ENCODE measurements around the gene RAB15. TPM values are rescaled to one million over a fixed set of nuclear protein-coding genes. Genes with fewer than 3 reads are reported as not detected.

RAB15 gene
- polyA plus RNA-seq (2013, experiment 1 of 2; ENCODE audit: insufficient read length), result 13.9 TPM
- 12.9 TPM for polyA plus RNA-seq (2013, experiment 2 of 2; ENCODE audit: insufficient read length)

DNA sequence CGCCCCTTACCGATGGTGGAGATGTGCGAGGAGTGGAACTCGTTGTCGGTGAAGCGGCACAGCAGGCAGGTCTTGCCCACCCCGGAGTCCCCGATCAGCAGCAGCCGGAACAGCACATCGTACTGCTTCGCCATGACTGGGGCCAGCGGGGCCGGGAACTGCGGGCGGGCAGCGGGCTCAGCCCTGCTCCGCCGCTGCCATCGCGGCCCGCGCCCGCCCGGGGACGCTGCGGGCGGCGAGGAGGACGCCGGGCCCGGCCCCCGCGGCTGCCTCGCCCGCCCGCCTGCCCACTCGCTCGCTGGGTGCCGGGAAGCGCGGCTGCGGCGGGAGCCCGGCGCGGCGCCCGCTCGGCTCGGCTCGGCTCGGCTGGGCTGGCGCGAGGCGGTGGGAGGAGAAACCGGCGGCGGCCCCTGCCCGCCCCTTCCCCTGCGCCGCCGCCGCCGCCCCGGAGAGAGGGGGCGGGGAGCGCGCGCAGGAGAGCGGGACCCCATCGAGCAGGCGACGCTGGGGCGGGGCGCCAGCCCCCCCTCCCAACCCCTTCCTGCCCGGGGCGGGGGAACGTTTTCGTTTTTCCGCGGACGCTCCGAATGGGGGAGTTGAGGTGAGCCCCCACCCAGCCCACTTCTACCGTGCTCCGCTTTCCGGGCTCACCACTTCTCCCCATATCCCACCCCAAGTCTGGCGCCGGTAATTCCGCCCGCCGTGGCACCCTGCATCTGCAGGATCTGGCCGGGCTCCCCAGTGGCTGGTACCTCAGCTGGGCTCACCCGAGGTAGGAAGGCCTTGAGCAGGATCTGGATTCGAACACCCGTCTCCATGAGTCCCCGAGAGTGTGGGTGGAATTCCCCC is at the start of gene RAB15:
TSS of gene RAB15 (minus strand) at position 394 of the 849 bp plus-strand sequence. CDS start at position 134, 260 bp downstream.
- DNase-seq, result peak; percentile 34

DNA sequence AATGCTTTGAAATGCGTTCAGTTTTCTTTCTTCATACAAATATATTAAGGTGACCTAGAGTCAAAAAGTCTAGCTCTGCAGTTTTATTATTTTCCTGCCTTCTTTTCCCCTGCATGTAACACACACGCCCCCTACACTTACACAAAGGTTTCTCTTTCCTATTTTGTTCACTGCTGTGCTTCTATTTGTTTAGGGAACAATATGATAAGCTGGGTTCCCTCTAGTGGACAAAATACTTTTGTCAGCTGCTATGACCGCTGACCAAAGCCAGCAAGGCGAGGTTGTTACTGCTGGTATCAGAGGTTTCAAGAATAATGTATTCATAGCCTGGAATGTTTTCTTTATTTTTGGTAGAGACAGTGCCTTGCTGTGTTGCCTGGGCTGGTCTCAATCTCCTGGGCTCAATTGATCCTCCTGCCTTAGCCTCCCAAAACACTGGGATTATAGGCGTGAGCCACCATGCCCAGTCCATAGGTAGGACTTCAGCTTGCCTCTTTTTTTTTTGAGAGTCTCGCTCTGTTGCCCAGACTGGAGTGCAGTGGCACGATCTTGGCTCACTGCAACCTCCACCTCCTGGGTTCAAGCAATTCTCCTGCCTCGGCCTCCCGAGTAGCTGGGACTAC is 47.9 kb upstream of the RAB15 start:
- peak; percentile 73 for DNase-seq

DNA sequence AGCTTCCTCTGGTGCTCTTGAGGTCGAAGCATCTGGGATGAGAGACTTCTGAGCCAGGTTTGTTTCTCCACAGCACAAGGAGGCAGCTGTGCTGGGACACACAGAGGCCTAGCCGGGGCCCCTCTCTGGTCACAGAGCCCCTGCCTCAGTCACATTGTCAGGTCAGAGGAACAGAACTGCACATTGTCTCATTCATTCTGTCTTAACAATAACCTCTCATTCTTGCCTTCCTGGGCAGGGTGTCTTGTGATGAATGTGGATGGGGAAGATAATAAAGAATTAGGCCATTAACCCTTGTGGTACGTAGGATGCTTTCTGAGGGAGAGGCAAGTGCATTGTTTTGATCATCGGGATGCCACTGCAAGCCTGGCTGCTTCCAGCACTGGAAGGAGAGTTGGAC is 44.3 kb upstream of the RAB15 start:
- DNase-seq, result no peak

DNA sequence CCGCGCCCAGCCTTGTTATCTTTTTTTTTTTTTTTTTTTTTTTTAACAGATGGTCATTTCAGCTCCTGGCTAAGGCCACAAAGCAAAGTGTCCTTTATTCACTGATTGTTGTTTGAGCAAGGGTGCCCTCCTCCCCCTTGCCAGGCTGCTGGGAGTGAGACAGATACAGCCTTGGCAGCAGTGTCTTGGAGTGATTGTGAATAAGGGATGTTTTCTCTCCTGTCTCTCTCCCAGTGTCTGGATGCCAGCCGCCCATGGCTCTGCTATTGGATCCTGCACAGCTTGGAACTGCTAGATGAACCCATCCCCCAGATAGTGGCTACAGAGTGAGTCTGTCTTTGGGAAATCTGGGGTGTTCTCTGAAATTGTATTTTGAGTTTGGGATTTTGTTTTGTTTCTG is 43.3 kb upstream of the RAB15 start:
- no peak for DNase-seq

DNA sequence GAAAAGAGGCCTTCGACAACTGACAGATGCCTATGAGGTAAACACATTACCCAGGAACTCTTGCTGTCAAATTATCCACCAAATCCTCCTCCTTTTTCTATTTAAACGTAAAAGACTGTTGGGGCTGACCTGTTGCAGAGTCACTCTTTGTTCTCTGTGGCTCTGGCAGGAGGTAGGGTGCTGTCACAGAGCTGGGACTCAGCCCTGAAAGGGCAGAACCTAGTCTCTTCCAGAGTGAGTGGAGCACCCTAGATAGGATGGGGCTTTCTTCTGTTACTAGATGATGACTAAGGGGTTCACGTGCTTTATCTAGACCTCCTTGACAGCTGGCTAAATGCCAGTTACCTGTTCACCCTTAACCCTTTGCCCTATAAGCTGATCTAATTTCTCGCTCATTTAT is 40.2 kb upstream of the RAB15 start:
- no peak for DNase-seq

DNA sequence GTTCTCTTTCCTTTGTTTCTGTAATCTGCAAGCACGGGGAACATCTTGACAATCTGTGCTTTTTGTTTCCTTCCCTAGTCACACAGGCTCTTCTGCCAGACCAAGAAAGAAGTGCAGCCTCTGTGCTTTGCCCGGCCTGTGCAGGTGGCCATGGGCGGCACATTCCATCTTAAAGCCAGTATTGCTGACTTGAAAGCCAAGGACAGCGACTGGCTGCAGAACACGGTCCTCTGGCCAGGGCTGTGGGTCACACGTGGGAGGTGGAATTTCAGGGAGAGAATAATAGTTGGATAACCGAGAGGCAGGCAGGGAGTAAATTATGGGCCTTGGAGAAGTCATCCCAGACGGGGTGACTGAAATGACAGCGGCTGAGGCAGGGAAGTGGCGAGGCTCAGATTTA is 39.4 kb upstream of the RAB15 start:
- no peak for DNase-seq

DNA sequence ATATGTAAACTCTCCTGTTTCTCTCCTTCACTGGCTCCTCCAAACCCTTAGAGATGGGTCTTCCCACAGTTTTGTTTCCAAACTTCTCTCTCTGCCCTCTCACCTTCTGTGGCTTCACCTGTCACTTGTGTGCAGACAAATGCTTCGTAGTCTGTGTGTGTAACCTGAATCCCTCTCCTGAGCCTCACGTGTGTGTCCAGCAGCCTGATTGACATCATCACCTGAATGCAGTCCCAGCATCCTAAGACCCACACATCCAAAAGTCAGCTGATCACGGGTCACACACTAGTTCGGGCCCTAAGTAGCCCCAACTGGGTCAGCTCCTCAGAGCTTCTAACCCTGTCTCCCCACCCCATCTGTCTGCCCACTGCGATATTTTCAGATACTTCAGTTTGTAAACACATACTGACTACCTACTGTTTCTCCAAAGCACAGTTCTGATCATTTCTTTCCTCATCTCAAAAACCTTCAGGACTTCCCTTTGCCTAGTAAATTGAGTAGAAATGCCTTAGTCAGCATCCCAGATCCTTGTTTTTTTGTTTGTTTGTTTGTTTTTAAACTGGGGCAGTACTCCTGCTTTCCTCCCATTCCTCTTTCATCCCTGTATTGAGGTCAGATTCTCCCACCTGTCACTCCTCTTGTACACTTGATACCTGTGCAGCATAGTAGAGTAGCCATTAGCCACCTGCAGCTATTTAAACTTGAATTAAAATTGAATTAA is 38.2 kb upstream of the RAB15 start:
- no peak for DNase-seq

DNA sequence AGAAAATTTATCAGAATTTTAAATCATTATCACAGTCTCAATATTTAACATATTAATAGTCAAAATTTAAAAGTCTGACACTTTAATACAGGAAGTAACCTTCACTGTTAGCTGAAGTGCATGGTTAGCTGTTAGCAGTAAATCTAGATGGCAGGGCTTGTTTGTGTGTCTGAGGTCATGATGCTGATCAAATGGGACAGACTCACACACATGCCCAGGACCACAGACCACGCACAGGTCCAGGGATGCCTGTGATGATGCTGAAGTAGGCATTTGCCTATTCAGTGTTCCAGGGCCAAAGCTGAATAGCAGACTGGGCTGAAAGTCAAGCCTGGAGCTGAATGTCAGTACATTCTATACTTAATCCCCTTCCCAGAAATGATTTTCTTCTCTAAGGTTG is 35.1 kb upstream of the RAB15 start:
- DNase-seq, result no peak

DNA sequence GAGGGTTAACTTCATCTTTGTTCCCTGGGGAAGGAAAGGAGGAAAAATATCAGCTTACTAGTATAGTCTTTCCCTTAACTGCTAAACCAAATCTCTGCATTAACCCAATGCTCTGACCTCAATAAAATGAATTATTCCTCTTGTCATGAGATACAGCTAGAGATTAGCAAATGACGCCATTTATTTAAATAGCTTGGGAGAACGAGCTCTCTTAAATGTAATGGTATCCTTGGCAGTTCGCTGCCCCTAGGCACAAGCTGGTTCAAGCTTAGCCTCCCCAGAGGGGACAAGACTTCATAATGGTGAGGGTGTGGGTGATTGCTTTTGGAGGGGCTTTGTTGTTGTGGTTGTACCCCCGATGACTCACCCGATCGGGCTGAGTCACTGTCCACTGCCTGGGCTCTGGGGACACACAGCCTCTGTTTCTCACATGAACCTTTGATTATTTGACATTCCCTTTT is 34.2 kb upstream of the RAB15 start:
- DNase-seq, result no peak

DNA sequence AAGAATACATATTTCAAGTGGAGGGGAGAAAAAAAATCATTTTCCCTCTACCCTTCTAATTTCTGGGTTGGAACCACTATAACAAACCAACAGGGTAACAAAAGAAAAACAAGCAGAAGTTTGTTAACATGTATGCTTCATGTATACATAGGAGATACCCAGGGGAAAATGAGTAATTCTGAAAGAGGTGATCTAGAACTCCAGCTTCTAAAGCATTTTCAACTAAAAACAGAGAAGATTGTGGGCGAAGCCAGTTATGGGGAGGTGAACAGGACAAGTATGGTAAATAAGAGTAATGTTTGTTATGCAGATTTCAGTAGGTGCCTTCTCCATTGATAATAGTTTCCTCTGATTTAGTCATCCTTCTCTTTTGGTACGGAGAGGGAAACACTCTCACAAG is 31.3 kb upstream of the RAB15 start:
- DNase-seq, result no peak

DNA sequence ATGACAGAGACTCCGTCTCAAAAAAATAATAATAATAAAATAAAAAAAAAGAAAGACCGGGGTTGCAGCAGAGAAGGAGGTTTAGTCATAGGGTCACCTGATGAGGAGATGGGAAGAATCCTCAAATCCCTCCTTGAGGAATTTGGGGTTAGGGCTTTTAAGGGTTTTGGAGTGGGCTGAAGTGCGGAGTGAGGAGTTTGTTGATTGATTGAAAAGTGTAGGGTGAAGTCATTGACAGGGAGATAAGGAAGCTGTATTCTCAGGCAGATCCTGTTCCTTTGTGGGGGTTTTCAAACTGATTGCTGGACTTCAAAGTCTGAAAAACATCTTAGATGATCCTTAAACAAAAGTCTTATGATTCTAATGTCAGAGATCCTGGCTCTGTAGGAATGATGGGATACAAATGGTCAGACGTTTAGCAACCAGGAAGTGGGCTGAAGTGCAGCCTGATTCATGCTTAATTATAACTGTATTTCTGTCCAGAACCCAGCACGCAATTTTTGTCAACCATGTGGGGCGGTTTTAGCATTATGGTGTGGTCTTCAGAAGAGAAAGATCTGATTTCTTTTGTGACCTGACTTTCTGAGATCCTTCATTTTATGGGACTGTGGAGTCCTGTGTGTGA is 30.6 kb upstream of the RAB15 start:
- DNase-seq, result peak; percentile 72

DNA sequence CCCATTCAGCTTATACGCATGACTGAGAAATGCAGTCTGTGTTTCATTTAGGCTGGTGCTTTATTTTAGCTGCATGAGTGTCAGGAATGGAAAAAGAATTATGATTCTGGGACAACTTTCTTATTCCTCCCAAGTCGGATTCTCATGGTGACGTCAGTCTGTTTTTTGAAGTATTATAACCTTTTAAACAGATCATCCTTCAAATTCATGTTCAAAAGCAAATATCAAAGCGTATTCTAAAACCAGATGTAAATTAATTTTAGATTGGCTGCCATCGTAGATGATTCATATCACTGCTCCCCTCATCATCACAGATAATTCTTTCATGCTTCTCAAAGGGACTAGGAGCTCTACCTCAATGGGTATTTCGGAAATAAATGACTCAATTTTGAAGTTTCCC is 29.6 kb upstream of the RAB15 start:
- peak; percentile 62 for DNase-seq

DNA sequence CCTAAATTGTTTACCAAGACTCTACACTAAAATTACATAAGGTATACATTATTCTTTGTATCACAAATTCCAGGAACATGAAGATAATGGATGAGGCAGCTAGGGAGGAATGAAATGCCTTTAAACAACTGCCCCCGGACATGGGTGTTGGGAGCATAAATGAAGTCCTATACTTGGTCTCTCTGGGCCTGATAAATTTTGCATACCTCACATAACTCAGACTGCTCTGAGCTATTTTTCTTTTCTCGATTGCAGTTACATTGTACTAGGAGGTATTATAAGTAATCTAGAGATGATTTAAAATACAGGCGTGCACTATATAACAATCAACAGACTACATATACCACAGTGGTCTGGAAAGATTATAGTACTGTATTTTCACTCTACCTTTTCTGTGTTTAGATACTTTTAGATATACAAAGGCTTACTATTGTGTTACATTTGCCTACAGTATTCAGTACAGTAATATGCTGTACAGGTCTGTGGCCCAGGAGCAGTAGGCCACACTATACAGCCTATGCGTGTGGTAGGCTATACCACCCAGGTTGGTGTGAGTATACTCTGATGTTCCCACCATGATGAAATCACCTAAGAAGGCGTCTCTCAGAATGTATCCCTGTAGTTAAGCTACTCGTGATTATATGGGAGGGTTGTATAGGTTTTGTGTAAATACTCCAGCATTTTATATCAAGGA is 28.9 kb upstream of the RAB15 start:
- DNase-seq, result peak; percentile 83

DNA sequence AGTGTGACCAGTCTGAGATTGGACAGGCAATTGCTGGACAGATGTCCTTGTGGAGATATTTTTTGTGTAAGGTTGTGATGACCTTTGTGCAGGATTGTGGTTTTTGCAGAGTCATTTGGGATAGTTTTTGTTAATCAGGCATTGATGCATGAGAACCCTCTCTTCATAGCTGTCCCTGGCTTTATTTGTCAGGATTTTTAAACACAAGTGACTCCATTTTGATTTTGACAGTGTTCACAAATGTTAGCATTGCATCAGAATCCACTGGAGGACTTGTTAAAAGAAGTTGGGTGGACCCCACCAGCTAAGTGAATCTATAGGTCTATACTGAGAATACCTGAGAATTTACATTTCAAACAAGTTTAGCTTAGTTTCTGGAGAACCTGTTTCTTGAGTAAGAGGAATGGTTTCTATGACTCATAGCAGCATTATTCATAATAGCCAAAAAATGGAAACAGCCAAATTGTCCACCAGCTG is 26.4 kb upstream of the RAB15 start:
- peak; percentile 20 for DNase-seq

DNA sequence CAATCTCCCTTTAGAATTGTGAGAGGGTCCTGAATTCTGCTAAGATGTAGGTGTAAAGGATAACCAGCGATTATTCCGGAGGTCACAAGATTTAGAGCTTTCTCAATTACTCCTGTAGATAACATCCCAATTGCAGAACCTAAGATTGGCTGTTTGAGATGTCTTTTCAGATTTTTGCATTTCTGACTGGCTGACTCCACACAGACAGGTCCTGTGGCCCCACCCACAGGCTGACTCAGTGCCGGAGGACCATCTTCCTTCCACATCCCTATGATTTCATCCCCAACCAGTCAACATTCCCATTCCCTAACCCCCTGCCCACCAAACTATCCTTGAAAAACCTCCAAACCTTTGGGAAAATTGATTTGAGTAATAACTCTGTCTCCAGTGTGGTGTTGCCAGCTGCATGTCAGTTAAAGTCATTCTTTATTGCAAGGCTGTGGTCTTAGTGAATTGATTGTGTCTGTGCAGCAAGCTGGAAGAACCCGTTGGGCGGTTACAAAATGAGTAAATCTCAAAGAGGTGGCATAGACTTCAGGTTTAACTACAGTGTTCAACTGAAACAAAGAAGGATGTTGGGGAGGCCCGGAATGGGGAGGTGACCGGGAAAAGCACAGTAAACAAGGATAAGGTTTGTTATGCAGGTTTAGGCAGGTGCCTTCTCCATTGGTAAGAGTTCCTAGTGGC is 25.1 kb upstream of the RAB15 start:
- DNase-seq, result no peak

DNA sequence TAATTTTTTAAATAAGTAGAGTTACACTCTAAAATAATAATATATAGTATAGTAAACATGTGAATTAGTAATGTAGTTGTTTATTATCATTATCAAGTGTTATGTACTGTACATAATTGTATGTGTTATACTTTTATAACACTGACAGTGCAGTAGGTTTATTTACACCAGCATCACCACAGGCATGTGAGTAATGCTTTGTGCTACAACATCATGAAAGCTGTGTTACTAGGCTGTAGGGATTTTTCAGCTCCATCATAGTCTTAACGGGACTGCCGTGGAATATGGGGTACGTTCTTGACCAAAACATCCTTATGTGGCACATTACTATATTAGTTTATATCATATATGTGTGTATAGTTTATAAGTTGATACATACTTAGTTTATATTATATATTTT is 23.2 kb upstream of the RAB15 start:
- no peak for DNase-seq

DNA sequence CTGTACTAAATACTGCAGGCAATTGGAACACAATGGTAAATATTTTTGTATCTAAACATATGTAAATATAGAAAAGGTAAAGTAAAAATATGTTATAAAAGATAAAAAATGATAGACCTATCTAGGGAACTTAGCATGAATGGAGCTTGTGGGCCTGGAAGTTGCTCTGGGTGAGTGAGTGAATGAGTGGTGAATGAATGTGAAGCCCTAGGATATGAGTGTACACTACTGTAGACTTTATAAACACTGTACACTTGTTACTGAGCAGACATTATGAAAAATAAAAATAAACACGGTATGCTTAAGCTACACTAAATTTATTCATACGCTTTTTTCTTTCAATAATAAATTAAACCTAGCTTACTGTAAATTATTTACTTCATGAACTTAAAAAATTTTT is 22.4 kb upstream of the RAB15 start:
- DNase-seq, result no peak

DNA sequence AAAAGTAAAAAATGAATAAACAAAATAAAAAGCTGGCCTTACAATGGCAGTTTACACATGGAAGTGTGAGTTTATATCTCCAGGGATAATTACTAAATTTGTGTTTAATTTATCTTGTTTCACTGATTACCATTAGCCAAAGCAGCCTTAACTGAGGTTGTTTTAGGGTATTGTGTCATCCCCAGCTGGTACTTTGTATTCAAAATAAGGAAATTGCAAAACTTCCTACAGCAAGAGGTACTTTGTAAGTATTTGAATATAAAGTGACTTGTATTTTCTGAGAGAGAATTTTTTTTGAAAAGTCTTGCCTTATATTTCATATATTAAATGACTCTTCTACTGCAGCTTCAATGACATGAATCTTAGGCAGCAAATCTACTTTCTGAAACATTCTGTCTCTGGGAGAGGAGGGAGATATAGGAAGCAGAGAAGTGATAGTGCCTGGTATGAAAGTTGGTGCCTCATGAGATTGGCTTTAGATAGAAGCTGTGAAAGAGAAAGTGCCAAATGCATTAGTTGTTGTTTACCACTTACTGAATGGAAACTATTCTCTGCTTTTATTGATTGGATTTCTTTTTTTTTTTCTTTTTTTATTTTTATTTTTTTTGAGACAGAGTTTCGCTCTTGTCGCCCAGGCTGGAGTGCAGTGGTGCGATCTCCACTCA is 21.3 kb upstream of the RAB15 start:
- no peak for DNase-seq

DNA sequence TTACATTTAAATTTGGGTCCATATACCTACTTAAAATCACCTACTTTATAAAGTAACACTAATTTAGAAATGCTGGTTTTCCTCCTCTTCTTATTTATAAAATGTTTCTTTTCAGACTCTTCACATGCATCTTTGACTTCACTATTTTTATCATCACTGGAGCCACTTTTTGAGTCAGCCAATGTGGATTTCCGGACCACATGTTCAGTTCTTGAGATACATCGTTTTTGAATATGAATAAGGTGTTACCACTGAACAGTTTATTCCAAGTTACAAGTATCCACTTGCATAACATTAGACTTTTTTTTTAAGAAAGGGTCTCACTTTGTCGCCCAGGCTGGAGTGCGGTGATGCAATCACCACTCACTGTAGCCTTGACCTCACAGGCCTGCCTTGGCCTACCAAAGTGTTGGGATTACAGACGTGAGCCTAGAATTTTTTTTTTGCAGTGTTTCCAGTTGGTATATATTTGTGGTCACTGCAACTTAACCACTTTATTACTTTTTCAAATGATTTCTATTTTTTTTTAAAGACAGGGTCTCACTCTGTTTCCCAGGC is 20.3 kb upstream of the RAB15 start:
- DNase-seq, result no peak

DNA sequence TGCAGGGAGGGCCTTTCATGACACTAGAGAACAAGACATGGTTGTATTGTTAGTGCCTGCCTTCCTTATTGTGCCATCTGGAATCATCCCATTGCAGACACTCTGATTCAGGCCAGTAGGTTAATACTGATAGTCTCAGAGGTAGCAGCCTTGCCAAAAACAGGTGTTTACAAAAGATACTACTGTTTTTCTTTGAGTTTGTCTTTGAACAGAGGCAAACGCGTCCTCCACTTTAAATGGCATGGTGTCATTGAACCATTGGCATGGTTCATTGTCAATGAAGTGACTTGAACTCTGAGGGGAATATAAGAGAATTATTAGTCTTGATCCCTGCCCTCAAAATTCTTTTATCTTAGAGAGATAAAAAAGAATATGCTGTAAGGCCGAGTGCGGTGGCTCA is 18.8 kb upstream of the RAB15 start:
- DNase-seq, result no peak

DNA sequence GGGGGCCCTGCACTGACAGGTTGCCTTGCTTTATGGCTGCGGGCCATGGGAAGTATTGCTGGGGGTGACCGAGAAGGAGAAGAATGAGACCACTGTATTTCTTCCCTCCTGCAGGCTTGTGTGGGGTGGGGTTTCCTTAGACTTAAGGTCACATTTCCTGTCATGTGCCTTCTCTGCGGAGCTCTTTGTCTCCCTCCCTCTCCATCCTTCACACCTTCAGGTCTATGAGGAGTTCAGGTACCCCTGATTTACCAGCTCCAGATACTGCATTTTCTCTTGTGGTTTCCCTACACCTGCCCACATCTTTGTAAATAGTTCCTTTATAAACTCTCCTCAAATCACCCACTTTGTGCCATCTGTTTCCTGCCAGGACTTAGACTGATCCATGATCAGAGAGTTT is 18.2 kb upstream of the RAB15 start:
- DNase-seq, result no peak

Data from fibroblast of skin of abdomen (primary cell).